Endothelial cell of umbilical vein (primary cell): ENCODE results near the gene GPATCH11.

Experiments used
- CTCF ChIP-seq, 2 donors: IDR thresholded peaks; 1 replicate in 1 of 2; 2 replicates in 1 of 2; pipeline ENCODE4 v1.5.1; 2011; ENCODE audit warnings: low read length in 2 of 2, mild to moderate bottlenecking in 2 of 2, moderate library complexity in 2 of 2, control low read depth in 1 of 2, inconsistent platforms in 1 of 2, low read depth in 1 of 2; ENCODE audit not compliant: insufficient read depth in 1 of 2; ENCODE audit errors: extremely low read depth in 1 of 2
- EZH2 ChIP-seq: IDR thresholded peaks from 2 replicates; pipeline ENCODE4 v1.6.1; 2012; ENCODE audit warnings: borderline replicate concordance, low read depth, mild to moderate bottlenecking, moderate library complexity, low read length, inconsistent platforms; ENCODE audit not compliant: severe bottlenecking
- FOS ChIP-seq: IDR thresholded peaks from 2 replicates; pipeline ENCODE4 v1.6.1; 2011; ENCODE audit warnings: mild to moderate bottlenecking, low read length, moderate library complexity, borderline replicate concordance; ENCODE audit not compliant: insufficient read depth
- POLR2A ChIP-seq: IDR thresholded peaks from 2 replicates; pipeline ENCODE4 v1.6.1; 2012; ENCODE audit warnings: low read depth, mild to moderate bottlenecking, control low read depth, low read length
- POLR2AphosphoS5 ChIP-seq: IDR thresholded peaks from 2 replicates; pipeline ENCODE4 v1.6.1; 2012; ENCODE audit warnings: low read depth, mild to moderate bottlenecking, control low read depth, low read length, moderate library complexity; ENCODE audit not compliant: insufficient read depth
- TF ChIP-seq, protein P1 (sequence below): IDR thresholded peaks from 2 replicates; pipeline ENCODE4 v1.6.1; 2011; ENCODE audit not compliant: insufficient read depth, insufficient read length

- TF ChIP-seq EZH2: no peak
- no peak for TF ChIP-seq POLR2AphosphoS5
- TF ChIP-seq CTCF (IDR thresholded peaks at IDR 0.05; ENCODE audit: extremely low read depth in 1 of 2, insufficient read depth in 1 of 2, low read depth in 1 of 2, low read length in 2 of 2): no peak
- TF ChIP-seq POLR2A: no peak
- TF ChIP-seq, protein P1, sequence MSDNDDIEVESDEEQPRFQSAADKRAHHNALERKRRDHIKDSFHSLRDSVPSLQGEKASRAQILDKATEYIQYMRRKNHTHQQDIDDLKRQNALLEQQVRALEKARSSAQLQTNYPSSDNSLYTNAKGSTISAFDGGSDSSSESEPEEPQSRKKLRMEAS: no peak
- no peak for TF ChIP-seq FOS
Measured at GRCh38 chr2:37142546-37142945, 58.2 kb downstream of the GPATCH11 start.
